ENCODE results near the gene MINDY4B. TPM values are rescaled to one million over a fixed set of nuclear protein-coding genes. Genes with fewer than 3 reads are reported as not detected.

Gene MINDY4B
- total and polyA plus RNA-seq, 2 of the 4 experiments (the other 2 are of a cell fraction), result not detected

- Histone ChIP-seq H3K79me1 (ENCODE audit: low read depth in 1 of 2, low read length in 2 of 2) (no peaks in the 10 kb centered on the region), H3K27ac (ENCODE audit: insufficient read depth, low read length) (no peak overlapping the region)
- CTCF ChIA-PET, result no interaction called here
Observed at GRCh38 chr3:150901793-150902192, 3.4 kb downstream of the MINDY4B start.

More at GRCh38 chr3:150901793-150902192, 3.4 kb downstream of the MINDY4B start:
- H3K4me2 ChIP-seq (ENCODE audit: low read depth, low read length), result no peak overlapping the region
- H3K9me3 ChIP-seq (ENCODE audit: control insufficient read depth, insufficient read depth, low read length), result no peaks in the 10 kb centered on the region
- H3K27me3 ChIP-seq (ENCODE audit: control insufficient read depth, insufficient read depth, low read length), result peaks cover 24% of the 10 kb centered on the region
- no peaks in the 10 kb centered on the region for H3K36me3 ChIP-seq (ENCODE audit: control insufficient read depth, insufficient read depth, low read length)
- intact Hi-C loops (cut with micrococcal nuclease) (no loop called here), in situ Hi-C loops (cut with MboI; ENCODE audit: low sequenced_read_pairs) (loop anchor here (25.0 kb wide), 1 partner anchor 236 kb away; no protein-coding TSS in a partner anchor), dilution Hi-C loops (cut with HindIII; ENCODE audit: low sequenced_read_pairs, unreplicated experiment) (no loop called here)
- no peak overlapping the region for H4K8ac ChIP-seq (ENCODE audit: low read depth in 2 of 2, low read length in 2 of 2)
- no peak overlapping the region for H3K18ac ChIP-seq (ENCODE audit: low read depth, low read length)
- no peak overlapping the region for H2AK5ac ChIP-seq (ENCODE audit: low read depth, low read length)
- no peak overlapping the region for H2AK9ac ChIP-seq (replicated peaks; ENCODE audit: low read depth, low read length, poor library complexity)
- no peak overlapping the region for H2BK120ac ChIP-seq (ENCODE audit: low read depth, low read length)
- no peak overlapping the region for H3K14ac ChIP-seq (replicated peaks; ENCODE audit: low read depth, low read length)
- H3K9me1 ChIP-seq (ENCODE audit: insufficient read depth, low read length), result no peaks in the 10 kb centered on the region
- TF ChIP-seq, protein P1, sequence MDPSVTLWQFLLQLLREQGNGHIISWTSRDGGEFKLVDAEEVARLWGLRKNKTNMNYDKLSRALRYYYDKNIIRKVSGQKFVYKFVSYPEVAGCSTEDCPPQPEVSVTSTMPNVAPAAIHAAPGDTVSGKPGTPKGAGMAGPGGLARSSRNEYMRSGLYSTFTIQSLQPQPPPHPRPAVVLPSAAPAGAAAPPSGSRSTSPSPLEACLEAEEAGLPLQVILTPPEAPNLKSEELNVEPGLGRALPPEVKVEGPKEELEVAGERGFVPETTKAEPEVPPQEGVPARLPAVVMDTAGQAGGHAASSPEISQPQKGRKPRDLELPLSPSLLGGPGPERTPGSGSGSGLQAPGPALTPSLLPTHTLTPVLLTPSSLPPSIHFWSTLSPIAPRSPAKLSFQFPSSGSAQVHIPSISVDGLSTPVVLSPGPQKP (IDR thresholded peaks at IDR 0.05; ENCODE audit: borderline replicate concordance, low read depth, low read length), result no peak
- TF ChIP-seq RCOR1 (IDR thresholded peaks at IDR 0.05; ENCODE audit: insufficient replicate concordance, low read length) (no peak), MAZ (IDR thresholded peaks at IDR 0.05; ENCODE audit: borderline replicate concordance, low read depth, low read length) (no peak), CEBPB (IDR thresholded peaks at IDR 0.05; ENCODE audit: low read depth, low read length) (no peak), CHD1 (IDR thresholded peaks at IDR 0.05; ENCODE audit: low read depth, low read length) (no peak), RFX5 (IDR thresholded peaks at IDR 0.05; ENCODE audit: low read depth, low read length) (no peak), SMC3 (IDR thresholded peaks at IDR 0.05; ENCODE audit: low read depth, low read length) (no peak), NFE2L2 (IDR thresholded peaks at IDR 0.05; ENCODE audit: low read depth, low read length) (no peak)
- no peak overlapping the region for H3K56ac ChIP-seq (ENCODE audit: extremely low read depth, insufficient read depth, low read length)
- no peak overlapping the region for H3K9ac ChIP-seq (ENCODE audit: low read depth, low read length)
- no peaks in the 10 kb centered on the region for H3K4me1 ChIP-seq (ENCODE audit: control insufficient read depth, insufficient read depth, low read length)
- no peak overlapping the region for H2BK5ac ChIP-seq (ENCODE audit: low read depth, low read length, poor library complexity, severe bottlenecking)
- H3K4me3 ChIP-seq (ENCODE audit: insufficient read depth, low read depth, low read length), result no peak overlapping the region
- POLR2A ChIA-PET (ENCODE audit: unreplicated experiment), result no interaction called here
- peak overlapping the region; percentile 21 for H2AFZ ChIP-seq (replicated peaks; ENCODE audit: low read length, poor library complexity)
- 73% methylated on average over 4 of the region's 10 CpGs; no CpG with 5 or more reads in 1 of the 2 experiments for WGBS, 2 experiments (ENCODE audit: extremely low coverage in 2 of 2, insufficient read length in 1 of 2)
- no peak overlapping the region for H4K5ac ChIP-seq (ENCODE audit: low read depth, low read length)
- H3K23ac ChIP-seq (ENCODE audit: low read depth, low read length), result no peak overlapping the region
- no peak for ATAC-seq (ENCODE audit: low read depth)
- H4K91ac ChIP-seq (ENCODE audit: insufficient read depth, low read depth, low read length), result no peak overlapping the region
- BruUV-seq (replicated peaks), result no TSS peak
- DNase-seq, result no peak
- no peak overlapping the region for H2BK20ac ChIP-seq (ENCODE audit: low read depth, low read length)
- H3K4ac ChIP-seq (ENCODE audit: low read depth, low read length), result no peak overlapping the region
- H4K20me1 ChIP-seq (ENCODE audit: insufficient read depth, low read length), result no peaks in the 10 kb centered on the region
- no peak overlapping the region for H2BK15ac ChIP-seq (ENCODE audit: low read depth, low read length)
